Measurements from ENCODE around the gene ALOX15. TPM values are rescaled to one million over a fixed set of nuclear protein-coding genes. Genes with fewer than 3 reads are reported as not detected.

Gene ALOX15
- total RNA-seq, 1 experiment from 2014 or later: 0.31 TPM

- Histone ChIP-seq H3K18ac (ENCODE audit: insufficient read length, low read depth, low read length) (no peak overlapping the region), H2AK5ac (ENCODE audit: insufficient read length, low read length) (no peak overlapping the region), H2BK5ac (ENCODE audit: insufficient read length, low read length) (no peak overlapping the region), H3K79me2 (ENCODE audit: insufficient read depth, low read length) (no peaks in the 10 kb centered on the region), H3K56ac (ENCODE audit: insufficient read length, low read depth, low read length) (no peak overlapping the region), H3K23ac (ENCODE audit: insufficient read length, low read depth, low read length) (no peak overlapping the region), H3K79me1 (ENCODE audit: insufficient read depth, low read depth, low read length, poor library complexity, severe bottlenecking) (no peaks in the 10 kb centered on the region), H3K4me1 (ENCODE audit: insufficient read depth, low read length) (no peaks in the 10 kb centered on the region; the same call in 1 of the 2 replicates), H4K20me1 (ENCODE audit: control insufficient read depth, insufficient read depth, insufficient read length) (no peaks in the 10 kb centered on the region), H3K9ac (ENCODE audit: extremely low read depth, insufficient read length, low read length) (no peak overlapping the region), H3K27me3 (ENCODE audit: insufficient read depth, low read length) (no peaks in the 10 kb centered on the region), H2BK20ac (ENCODE audit: low read depth, low read length, poor library complexity, severe bottlenecking) (no peak overlapping the region), H2AFZ (ENCODE audit: low read length) (no peak overlapping the region), H4K8ac (replicated peaks; ENCODE audit: insufficient read length, low read depth, low read length) (no peak overlapping the region), H2BK120ac (ENCODE audit: low read depth, low read length, poor library complexity, severe bottlenecking) (no peak overlapping the region), H3K27ac (ENCODE audit: insufficient read length, low read depth, low read length) (no peak overlapping the region), H2BK12ac (ENCODE audit: insufficient read length, low read depth, low read length) (no peak overlapping the region), H3K9me3 (ENCODE audit: control insufficient read depth, low read depth, low read length) (no peaks in the 10 kb centered on the region), H2BK15ac (ENCODE audit: low read depth, low read length) (no peak overlapping the region), H3T11ph (ENCODE audit: low read length) (no peak overlapping the region), H3K14ac (ENCODE audit: insufficient read depth, low read length) (no peak overlapping the region), H4K91ac (ENCODE audit: insufficient read length, low read depth, low read length) (no peak overlapping the region), H4K5ac (ENCODE audit: insufficient read length, low read depth, low read length) (no peak overlapping the region), H3K4me2 (ENCODE audit: insufficient read depth, insufficient read length, low read length) (no peak overlapping the region), H3K4ac (ENCODE audit: low read depth, low read length) (no peak overlapping the region), H3K23me2 (ENCODE audit: insufficient read length, low read depth, low read length, poor library complexity, severe bottlenecking) (no peaks in the 10 kb centered on the region)
- Mint-ChIP-seq H3K36me3 (ENCODE audit: insufficient read depth in 1 of 3, low read depth in 3 of 3) (no peaks in the 10 kb centered on the region), H3K27ac (no peak overlapping the region), H3K9me3 (no peaks in the 10 kb centered on the region), H3K27me3 (ENCODE audit: low read depth) (peaks cover 6% of the 10 kb centered on the region), H3K4me3 (no peak overlapping the region), H3K4me1 (peaks cover 10 to 13% of the 10 kb centered on the region in 2 experiments)
- DNase-seq: no peak
- TF ChIP-seq CTCF (conservative IDR thresholded peaks at IDR 0.05): no peak
- no CpG with 5 or more reads among the region's 8 CpGs for WGBS (ENCODE audit: extremely low coverage, insufficient read length, low lambda C conversion rate)
These were observed 22.2 kb upstream of the ALOX15 start for GRCh38 chr17:4663711-4664110.
